ENCODE results near the gene IFT122. TPM values are rescaled to one million over a fixed set of nuclear protein-coding genes. Genes with fewer than 3 reads are reported as not detected.
"Not testable (repeated sequence)": the region's sequence is repeated elsewhere in the genome, so short reads cannot be mapped to it uniquely, and the experiment has no call there.

The IFT122 gene
- total RNA-seq, 2 donors from 2014 or later, result 20.2 to 43.4 TPM

DNA sequence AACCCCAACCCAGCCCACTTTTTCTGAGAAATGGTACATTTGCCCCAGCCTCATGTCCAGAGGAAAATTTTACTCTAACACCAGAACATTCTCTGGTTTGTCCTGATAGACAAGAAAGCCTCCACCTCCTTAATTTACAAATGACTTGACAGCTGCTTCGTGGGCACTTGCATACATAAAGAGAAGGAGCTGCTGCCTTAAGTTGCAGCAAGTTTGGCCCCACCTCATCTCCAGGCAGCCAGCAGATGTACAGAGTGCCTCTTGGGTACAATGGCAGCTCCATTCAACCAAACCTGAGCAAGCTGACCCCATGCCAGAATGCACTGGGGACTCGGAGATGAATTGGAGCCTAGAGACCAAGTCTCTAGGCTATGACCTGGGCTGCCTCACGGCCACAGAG lies 96.8 kb downstream of the IFT122 start:
- no peak for DNase-seq
- intact Hi-C loops (cut with DNase I), result no loop called here
- no peak for ATAC-seq

DNA sequence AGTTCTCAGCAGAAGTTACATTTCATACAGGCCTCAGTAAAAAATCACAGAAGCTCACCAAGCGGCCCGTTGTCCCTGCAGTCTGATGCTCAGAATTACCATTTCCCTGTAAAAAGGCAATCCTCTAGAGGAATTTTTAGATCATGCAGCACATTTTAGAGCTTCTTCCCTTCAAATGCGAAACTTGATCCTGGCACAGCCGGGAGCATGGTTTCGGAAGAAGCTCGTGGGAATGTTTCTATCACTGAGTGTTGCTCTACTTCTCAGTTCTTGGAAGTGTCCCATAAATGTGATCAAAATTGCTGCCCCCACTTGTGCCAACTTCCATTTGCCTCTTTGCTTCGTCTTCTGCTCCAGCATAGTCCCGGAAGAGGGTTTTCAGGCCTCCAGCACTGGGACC lies 99.2 kb downstream of the IFT122 start:
- intact Hi-C loops (cut with DNase I), result no loop called here
- ATAC-seq (no peak), DNase-seq (no peak)

DNA sequence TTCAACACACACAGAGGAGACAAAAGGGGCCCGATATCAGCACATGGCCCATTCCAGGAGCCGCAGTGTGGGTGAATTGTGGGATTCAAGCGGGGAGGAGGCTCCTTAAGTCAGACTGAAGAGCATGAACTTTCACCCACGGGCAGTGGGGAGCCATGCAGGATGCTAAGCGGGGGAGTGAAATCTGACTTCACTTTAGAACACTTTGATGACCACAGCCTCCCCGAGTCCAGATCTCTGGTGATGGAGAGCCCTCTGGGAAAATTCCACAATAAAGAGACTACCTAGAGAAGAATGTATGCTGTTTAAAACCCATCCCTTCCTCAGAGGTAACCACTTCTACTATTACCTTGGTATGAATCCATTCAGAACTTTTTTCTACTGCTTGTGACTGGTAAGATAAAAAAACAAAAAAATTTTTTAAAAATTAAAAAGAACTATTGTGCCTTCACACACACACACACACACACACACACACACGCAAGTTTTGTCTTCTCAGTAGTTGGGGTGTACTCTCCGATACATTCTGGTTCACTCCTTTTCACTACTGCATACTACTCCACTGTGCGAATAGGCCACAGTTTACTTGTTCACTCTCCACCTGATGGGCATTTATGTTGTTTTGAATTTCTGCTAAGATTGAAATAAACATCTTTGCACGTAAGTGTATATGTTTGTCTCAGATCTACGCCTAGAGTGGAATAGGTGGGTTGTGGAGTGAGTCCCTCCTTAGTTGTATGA lies 100.9 kb downstream of the IFT122 start:
- intact Hi-C loops (cut with DNase I), result loop anchor here in 1 of 2 donors (5.0 kb wide), 1 partner anchor 34 kb away; no protein-coding TSS in a partner anchor
- no peak for DNase-seq
- no peak for ATAC-seq

DNA sequence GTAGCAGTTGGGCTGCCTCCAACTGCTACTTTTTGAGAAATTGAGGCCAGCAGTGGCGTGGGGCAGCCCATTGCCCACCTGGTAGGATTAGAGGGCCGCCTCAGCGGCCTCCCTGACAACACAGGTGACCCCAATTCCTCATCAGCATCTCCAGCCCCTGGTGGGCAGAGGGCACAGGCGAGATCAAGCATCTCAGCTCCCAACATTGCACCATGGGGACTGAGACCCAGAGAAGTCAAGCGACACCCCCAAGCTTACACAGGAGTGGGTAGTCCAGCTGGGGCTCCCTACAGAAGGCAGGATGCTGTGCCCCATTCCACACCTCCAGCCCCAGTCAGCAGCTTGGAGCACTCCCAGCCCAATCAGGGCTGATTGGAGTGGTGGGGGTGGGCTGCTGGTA lies 102.7 kb downstream of the IFT122 start:
- intact Hi-C loops (cut with DNase I), result loop anchor here in 1 of 2 donors (5.0 kb wide), 1 partner anchor 35 kb away; no protein-coding TSS in a partner anchor
- ATAC-seq, result no peak
- DNase-seq, result no peak

DNA sequence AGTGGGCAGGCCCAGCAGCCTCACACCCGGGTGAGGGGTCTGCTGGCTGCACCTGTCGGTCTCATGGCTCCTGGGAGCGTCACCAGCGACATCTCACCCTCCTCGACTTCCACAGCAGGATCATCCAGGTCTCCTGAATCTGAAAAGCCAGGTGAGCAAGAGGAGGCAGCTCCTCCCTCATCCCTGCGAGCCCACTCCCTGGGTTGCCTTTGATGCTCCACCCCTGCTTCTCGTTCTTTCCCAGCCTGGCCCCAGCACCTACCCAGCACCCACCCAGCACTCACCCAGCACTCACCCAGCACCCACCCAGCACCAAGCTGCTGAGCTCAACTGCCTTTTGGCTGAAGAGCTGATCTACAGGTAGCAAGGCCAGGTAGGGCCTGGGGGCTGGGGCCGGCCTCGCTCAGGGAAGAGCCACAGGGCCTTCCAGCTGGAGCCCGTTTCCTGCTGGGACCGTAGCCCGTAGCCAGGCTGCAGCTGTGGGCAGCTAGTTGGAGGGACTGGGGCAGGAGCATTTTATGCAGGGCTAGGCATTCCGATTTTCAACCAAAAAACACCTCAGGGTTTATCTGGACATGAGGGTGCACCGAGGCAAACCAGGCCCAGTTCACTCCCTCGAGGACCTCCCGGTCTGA lies 103.2 kb downstream of the IFT122 start, which contains the start of gene H1-8:
H1-8 (plus strand) TSS at position 20 of the 635 bp plus-strand sequence; CDS start at position 64, 44 bp downstream.
- DNase-seq, result no peak

DNA sequence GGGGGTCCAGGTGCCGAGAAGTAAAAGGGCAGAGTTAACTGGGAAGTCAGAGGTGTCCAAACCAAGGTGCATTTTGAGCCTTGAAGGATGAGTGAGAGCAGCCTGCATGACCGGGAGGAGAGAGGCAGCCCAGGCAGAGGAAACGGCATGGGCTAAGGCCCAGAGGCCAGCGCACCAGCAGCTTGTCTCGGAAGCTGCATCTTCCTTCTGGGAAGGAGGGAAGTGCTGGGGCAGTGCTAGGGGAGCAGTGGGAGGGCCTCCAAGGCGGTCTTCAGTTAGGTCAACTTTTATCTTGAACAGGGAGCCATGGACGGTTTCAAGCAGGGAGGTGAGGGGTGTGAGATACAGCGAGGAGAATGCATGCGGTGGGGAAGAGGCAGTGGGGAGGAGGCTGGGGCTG lies 104.0 kb downstream of the IFT122 start:
- ATAC-seq (no peak), DNase-seq (no peak)
- intact Hi-C loops (cut with DNase I), result loop anchor here in 1 of 2 donors (5.0 kb wide), 1 partner anchor 37 kb away; no protein-coding TSS in a partner anchor

More for the DNA sequence above, 103.2 kb downstream of the IFT122 start, which contains the start of gene H1-8:
- intact Hi-C loops (cut with DNase I), result loop anchor here in 1 of 2 donors (5.0 kb wide), 1 partner anchor 36 kb away; no protein-coding TSS in a partner anchor
- no peak for ATAC-seq

DNA sequence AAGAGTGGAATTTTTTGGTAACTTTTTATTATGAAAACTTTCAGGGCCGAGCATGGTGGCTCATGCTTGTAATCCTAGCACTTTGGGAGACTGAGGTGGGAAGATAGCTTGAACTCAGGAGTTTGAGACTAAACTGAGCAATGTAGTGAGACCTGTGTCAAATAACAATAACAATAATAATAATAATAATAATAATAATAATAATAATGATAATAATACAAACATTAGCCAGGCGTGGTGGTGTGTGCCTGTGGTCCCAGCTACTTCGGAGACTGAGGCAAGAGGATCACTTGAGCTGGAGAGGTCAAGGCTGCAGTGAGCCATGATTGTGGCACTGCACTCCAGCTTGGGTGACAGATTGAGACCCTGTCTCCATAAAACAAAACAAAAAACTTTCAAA lies 105.9 kb downstream of the IFT122 start:
- ATAC-seq; DNase-seq; intact Hi-C loops (cut with DNase I): not testable (repeated sequence)

DNA sequence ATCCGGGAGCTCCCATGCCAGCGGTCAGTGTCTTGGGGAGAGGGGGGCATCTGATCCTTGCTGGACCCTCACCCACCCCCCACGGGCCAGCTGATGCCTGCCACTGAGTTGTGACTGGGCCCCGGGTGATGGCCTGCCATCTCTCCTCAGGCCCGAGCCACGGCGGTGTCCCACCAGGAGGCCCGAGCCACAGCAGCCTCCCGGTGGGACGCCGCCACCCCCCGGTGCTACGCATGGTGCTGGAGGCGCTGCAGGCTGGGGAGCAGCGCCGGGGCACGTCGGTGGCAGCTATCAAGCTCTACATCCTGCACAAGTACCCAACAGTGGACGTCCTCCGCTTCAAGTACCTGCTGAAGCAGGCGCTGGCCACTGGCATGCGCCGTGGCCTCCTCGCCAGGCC lies 107.2 kb downstream of the IFT122 start:
- intact Hi-C loops (cut with DNase I), result no loop called here
- DNase-seq, result no peak
- no peak for ATAC-seq

DNA sequence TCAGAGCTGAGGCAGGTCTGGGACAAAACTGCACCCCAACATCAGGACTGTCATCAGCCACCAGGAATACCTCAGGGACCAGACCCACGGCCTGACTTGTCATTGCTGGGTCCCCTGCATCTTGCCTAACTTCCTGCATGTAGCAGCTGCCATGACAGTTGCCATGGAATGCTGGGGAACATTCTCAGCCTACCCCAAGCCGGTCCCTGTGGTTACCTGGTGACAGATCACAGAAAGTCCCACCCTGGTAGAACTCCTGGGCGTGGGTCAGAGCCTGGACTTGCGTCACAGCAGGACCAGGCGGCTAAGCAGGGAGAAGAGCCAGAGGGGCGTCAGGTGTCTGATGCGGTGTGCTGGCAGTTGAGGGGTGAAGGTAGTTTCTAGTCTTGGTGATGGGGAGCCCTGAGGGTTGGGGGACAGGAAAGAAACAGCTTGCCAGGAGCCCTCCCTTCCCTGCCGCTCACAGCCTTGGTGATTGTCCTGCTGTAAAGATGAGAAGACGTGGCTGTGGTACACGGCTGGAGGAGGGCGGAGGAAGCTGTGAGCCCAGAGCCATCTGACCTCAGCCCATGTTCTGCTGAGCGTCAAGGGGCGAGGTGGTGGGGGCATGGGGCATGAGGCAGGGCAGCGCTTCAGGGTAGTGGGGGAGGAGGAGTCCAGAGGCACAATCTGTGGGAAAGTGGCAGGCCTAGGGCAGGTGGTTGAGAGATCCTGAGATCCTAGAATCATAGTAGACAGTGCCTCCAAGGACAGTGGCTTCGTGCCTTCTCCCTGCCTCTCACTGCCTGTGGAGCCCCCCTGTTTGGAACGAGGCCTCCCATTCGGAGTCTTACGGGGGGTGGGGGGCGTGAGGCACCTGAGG lies 108.3 kb downstream of the IFT122 start:
- intact Hi-C loops (cut with DNase I), result no loop called here
- DNase-seq (no peak), ATAC-seq (no peak)

DNA sequence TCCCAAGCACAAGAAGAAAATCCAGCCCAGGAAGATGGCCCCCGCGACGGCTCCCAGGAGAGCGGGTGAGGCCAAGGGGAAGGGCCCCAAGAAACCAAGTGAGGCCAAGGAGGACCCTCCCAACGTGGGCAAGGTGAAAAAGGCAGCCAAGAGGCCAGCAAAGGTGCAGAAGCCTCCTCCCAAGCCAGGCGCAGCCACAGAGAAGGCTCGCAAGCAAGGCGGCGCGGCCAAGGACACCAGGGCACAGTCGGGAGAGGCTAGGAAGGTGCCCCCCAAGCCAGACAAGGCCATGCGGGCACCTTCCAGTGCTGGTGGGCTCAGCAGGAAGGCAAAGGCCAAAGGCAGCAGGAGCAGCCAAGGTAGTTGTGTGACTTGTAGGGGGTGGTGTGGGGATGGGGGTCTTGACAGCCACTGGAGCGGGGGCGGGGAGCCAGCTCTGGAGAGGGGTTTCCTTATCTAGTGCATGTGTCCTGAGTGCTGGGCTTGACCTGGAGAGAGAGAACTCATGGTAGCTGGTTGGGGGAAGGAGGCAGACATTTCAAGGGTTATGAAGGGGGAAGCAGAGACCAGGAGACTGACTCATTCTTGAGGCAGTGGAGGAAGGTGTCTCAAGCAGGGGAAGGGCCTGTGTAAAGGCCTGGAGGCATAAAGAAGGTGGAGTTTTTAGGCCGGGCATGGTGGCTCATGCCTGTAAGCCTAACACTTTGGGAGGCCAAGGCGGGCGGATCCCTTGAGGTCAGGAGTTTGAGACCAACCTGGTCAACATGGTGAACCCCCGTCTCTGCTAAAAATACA lies 109.2 kb downstream of the IFT122 start:
- DNase-seq (no peak), ATAC-seq (no peak)
- intact Hi-C loops (cut with DNase I), result no loop called here

DNA sequence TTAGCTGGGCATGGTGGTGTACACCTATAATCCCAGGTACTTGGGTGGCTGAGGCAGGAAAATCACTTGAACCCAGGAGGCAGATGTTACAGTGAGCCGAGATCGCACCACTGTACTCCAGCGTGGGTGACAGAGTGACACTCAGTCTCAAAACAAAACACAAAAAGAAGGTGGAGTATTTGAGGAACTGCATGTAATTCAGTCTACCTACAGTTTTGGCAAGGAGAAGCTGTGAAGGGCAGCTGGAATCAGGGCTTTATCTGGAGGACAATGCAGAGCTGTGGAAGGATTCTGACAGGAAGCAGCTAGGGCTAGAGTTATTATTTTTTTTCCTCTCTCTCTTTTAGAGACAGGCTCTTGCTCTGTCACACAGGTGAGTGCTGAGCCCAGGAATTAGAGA lies 109.8 kb downstream of the IFT122 start:
- DNase-seq (no peak), ATAC-seq (no peak)
- intact Hi-C loops (cut with DNase I), result no loop called here

DNA sequence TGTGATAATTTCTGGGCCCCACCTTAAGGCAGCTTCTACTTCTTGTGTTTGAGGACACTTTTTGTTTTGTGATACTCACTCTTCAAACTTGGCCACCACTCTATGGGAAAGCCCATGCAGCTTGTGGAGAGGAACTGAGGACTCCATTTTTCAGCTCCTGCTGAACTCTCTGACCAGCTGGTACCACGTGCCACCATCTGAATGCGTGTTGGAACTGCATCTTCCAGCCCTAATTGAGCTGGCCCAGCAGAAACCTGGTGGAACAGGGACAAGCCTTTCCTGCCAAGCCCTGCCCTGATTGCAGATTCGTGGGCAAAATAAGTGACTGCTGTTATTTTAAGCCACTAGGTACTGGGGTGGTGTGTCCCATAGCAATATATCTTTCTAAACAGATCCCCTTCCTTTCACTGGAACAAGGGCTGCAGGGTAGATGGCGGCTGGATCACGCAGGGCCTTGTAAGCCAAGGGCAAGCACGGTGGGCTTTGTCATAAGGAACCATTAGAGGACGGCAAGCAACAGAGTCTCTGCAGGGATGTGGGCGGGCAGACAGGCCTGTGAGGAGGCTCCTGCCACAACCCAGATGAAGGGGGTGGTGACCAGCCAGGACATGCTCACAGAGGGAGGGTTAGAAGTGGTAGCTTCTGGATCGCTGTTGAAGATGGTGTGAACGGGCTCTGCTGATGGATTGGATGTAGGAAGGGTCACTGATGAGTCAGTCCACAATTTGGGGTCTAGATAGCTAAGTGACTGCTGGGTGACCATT lies 112.4 kb downstream of the IFT122 start:
- intact Hi-C loops (cut with DNase I), result no loop called here
- DNase-seq, result no peak
- peak in 1 of 2 donors; percentile 19 for ATAC-seq

DNA sequence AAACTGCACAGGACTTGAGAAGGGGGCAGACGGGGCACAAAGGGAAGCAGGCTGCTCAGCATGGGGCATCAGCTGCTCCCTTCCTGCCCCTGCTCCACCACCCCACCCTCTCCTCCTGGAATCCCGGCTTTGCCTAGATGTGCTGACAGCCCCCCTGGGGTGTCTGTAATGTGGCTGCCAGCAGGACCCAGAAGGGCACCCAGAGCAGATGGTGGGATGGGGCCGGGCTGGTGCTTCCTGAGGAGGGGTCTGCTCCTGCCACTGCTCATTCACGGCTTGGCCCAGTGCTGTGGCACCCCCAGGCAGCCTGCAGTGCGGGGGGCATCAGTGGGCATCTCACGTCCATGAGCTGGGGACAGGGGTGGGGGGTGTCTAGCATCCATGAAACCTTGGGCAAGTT lies 113.1 kb downstream of the IFT122 start:
- intact Hi-C loops (cut with DNase I), result no loop called here
- ATAC-seq, result no peak
- no peak for DNase-seq

DNA sequence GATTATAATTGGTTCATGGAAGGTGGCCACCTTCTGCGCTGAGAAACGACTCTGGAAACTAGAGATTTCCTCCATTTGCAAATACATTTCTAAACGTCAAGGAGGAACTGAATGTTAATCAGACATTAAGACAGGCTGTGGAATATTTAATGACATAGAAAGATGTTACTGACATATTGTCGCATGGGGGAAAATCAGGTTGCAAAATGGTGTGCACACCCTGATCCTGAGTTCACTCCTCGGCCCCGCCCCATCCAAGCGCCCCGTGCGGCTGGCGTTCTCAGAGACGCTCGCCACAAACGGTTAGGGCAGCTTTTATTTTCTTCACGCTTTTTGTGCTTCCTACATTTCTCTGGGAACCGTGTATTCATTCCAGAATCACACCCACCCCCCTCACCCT lies 113.7 kb downstream of the IFT122 start:
- intact Hi-C loops (cut with DNase I), result no loop called here
- ATAC-seq, result no peak

DNA sequence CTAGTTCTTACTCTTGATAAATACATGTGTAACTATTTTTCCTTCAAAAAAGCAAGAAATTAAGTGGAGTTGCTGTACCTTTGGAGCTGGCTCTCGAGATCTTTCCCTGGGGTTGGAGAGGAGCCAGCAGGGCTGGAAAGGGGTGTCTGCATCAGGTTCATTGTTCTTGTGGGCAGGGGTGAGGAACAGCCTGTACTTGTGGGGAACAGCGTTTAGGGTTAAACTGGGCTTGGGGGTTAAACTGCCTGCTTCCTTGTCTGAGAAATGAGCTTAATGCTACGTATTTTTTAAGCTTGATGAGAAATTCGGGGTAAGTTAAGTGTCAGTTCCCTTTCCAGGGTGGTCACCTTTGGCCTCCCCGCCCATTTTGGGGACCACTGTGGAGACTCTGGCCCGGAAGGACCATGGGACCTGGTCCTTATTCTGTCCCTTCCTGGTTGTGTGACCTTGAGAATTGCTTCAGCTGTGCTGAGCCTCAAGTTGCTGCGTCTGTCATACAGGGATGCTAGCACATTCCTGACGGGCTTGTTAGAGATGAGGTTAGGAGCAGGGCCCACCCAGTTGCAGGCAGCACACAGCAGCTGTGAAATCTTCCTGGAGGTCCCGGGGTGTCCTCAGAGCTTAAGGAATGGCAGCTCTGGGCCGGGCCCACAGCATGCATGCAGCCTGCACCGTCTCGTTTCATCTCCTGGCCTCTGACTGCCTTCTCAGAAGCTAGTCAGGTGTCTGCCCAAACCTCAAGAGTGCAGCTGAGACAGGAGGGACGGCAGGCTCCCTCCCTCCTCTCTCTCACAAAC lies 114.5 kb downstream of the IFT122 start:
- intact Hi-C loops (cut with DNase I), result loop anchor here in 1 of 2 donors (5.0 kb wide), 1 partner anchor 52 kb away; no protein-coding TSS in a partner anchor
- DNase-seq, result no peak
- ATAC-seq, result no peak

More for the DNA sequence above, 113.7 kb downstream of the IFT122 start:
- DNase-seq, result no peak

DNA sequence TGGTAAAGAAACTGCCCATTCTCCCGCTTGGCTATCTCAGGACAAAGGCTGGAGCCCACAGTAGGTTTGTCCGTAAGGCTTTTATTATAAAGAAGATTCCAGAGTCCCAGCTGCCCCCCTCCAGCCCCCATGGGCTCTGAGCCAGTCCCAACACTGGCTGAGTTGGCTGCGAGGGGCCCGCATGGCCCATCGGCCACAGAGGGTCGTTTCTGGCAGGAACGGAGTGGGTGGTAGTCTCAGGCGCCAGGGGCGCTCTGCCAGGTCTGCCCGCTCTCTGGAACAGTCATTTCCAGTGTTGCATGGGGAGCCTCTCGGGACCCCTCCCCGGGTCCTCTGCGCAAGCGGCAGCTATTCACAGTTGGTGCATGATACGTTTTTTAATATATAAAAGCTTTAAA lies 115.1 kb downstream of the IFT122 start:
- no peak for DNase-seq
- ATAC-seq, result no peak
- intact Hi-C loops (cut with DNase I), result loop anchor here in 1 of 2 donors (5.0 kb wide), 1 partner anchor 53 kb away; no protein-coding TSS in a partner anchor
